Ammon's horn (tissue), 1 donor: ENCODE results near the gene CYB5A.

Experiments used
- DNase-seq: peaks from one replicate; pipeline ENCODE4 v3.0.0-alpha.2; 2016; ENCODE audit warnings: low spot score

Gene CYB5A

GRCh38 chr18:74243127-74243526, 48.6 kb downstream of the CYB5A start:
- no peak for DNase-seq

GRCh38 chr18:74242438-74243096, 49.2 kb downstream of the CYB5A start:
- DNase-seq = no peak

GRCh38 chr18:74241970-74242369, 49.8 kb downstream of the CYB5A start:
- no peak for DNase-seq

GRCh38 chr18:74241426-74241825, 50.3 kb downstream of the CYB5A start:
- DNase-seq = no peak

GRCh38 chr18:74239567-74239966, 52.2 kb downstream of the CYB5A start:
- no peak for DNase-seq

GRCh38 chr18:74234326-74235171, 57.2 kb downstream of the CYB5A start:
- no peak for DNase-seq

GRCh38 chr18:74233933-74234325, 57.8 kb downstream of the CYB5A start:
- no peak for DNase-seq

GRCh38 chr18:74230922-74231714, 60.6 kb downstream of the CYB5A start:
- DNase-seq = no peak

- no peak for DNase-seq
Observed at GRCh38 chr18:74229891-74230290, 61.9 kb downstream of the CYB5A start.

GRCh38 chr18:74229005-74229404, 62.8 kb downstream of the CYB5A start:
- DNase-seq = no peak

- no peak for DNase-seq
Observed at GRCh38 chr18:74228312-74228711, 63.5 kb downstream of the CYB5A start.

- DNase-seq = no peak
Observed at GRCh38 chr18:74226666-74227065, 65.1 kb downstream of the CYB5A start.

- no peak for DNase-seq
Observed at GRCh38 chr18:74226156-74226555, 65.6 kb downstream of the CYB5A start.

- DNase-seq = no peak
Observed at GRCh38 chr18:74225193-74225840, 66.4 kb downstream of the CYB5A start.

GRCh38 chr18:74222710-74223494, 68.9 kb downstream of the CYB5A start:
- DNase-seq = no peak

- no peak for DNase-seq
Observed at GRCh38 chr18:74221081-74221480, 70.7 kb downstream of the CYB5A start.

GRCh38 chr18:74219056-74219455, 72.7 kb downstream of the CYB5A start:
- no peak for DNase-seq

- no peak for DNase-seq
Observed at GRCh38 chr18:74217476-74218143, 74.2 kb downstream of the CYB5A start.

- no peak for DNase-seq
Observed at GRCh38 chr18:74216661-74217110, 75.1 kb downstream of the CYB5A start.

GRCh38 chr18:74215863-74216262, 75.9 kb downstream of the CYB5A start:
- no peak for DNase-seq

GRCh38 chr18:74213429-74213828, 78.3 kb downstream of the CYB5A start:
- no peak for DNase-seq
